Right ventricle myocardium inferior (tissue), 1 donor: ENCODE measurements around the gene PWWP2B. TPM values are rescaled to one million over a fixed set of nuclear protein-coding genes. Genes with fewer than 3 reads are reported as not detected.

ENCODE experiments used
- ATAC-seq: fragments of 200-7000 bp; cut with Tn5 transposase; one replicate; pipeline ENCODE4 v1.9.1; 2020; ENCODE audit warnings: mild to moderate bottlenecking, moderate library complexity
- DNase-seq: peaks from one replicate; pipeline ENCODE4 v3.0.0; 2021; ENCODE audit errors: missing footprints
- intact Hi-C: fragments of 100-400 bp; cut with DNase I; formaldehyde crosslinking; loops from one replicate; pipeline ENCODE4 v1.11.0; 2022
- total RNA-seq: library from RNA; stranded (reverse); fragmentation: NEBNext Ultra II Directional; extraction: Animal tissue kit (Norgen Biotek cat#: 25700); gene quantifications from one replicate; pipeline ENCODE4 v1.2.1, GENCODE V29; 2021
- donor health status: DM: no; HTN: yes; CAD: no; lungs with severe emphysema.

Gene PWWP2B
- total RNA-seq, 1 donor from 2014 or later: 22.3 TPM

DNA sequence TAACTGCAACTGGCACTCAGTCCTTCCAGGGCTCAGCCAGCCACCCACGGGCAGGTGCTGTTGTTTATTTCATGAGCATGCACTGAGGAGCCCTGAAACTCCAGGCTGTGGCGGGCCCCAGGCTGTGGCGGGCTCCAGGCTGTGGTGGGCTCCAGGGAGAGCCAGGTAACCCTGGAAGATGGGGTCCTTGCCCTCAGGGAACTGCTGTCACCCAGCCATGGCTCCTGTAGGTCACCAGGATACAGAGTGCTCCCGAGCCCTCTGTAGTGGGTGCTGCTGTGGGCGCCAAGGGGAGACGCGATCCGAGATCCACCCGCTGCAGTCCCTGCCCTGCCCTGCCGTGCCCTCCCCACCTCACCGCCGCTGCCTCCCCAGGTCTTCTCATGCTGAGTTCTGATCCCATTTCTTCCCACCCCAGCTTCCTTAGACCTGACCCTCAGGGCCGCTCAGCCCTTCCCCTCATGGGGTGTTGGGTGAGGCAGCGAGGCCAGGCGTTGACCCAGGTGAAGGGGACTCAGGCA lies 35.4 kb upstream of the PWWP2B start:
- intact Hi-C loops: no loop called here
- DNase-seq (no peak), ATAC-seq (no peak)

DNA sequence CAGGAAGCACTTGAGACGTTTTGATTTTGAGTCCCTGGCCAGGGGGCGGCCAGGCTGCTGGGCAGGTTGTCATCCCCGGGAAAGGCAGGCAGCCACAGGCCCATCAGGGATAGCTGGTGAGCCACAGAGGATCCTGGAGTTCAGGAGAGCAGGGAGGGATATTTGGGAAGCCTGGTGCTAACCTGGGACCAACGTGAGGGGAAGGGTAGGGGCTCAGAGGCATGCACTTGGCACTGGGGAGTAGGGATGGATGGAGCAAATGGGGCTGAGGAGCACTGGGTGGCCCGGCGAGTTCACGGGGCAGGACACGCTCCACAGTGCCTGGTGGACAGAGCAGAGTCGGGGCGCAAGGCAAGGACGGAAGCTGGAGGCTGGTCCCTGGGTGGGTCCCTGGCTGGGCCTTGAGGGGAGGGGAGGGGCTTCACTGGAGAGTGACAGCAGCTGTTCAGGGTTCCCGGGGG lies 34.8 kb upstream of the PWWP2B start:
- ATAC-seq: no peak
- peak; percentile 31 for DNase-seq

DNA sequence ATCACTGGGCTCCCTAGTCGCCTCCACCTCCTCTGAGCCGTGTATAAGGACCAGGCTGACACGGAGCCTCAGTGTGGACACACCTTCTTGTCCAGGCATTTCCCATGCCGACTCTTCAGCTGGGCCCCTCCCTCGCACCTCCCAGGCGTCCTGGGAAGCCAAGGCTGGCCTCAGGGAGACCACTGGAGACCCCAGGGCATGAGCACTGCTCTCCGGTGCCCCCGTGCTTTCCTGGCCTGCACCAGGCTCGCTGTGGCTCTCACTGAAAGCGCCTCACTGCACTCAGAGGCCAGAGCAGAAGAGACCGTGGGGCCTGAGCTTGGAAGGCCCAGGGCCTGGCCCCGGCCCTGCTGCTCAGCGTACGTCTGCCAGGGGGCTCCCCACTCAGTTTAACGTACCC lies 33.6 kb upstream of the PWWP2B start:
- ATAC-seq (no peak), DNase-seq (peak; percentile 43)
- intact Hi-C loops: no loop called here

More for the DNA sequence above, 34.8 kb upstream of the PWWP2B start:
- intact Hi-C loops: no loop called here

DNA sequence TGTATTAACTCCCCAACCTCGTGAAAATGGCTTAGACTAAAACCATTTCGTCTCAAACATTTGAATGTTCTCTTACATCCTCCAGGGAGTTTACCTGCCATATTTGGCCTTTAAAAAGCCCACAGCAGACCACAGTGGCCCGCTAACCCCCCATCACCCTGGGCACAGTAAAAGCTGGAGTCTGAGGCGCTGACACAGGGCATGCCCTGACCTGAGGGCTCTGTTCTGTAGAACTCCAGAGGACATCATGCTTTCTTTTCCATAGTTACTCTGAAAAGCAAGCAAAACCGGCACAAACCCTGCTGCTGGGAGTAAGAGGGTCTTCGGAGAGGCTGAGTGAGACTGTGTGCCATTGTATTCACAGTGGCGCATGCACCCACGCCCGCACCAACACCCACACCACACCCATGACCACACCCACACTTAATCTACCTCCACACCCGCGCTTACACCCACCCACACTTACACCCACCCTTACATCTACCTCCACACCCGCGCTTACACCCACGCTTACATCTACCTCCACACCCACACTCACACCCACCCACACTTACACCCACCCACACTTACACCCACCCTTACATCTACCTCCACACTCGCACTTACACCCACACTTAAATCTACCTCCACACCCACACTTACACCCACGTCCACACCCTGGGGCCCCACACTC lies 32.9 kb upstream of the PWWP2B start:
- intact Hi-C loops: no loop called here
- DNase-seq: peak; percentile 27
- peak; percentile 73 for ATAC-seq

DNA sequence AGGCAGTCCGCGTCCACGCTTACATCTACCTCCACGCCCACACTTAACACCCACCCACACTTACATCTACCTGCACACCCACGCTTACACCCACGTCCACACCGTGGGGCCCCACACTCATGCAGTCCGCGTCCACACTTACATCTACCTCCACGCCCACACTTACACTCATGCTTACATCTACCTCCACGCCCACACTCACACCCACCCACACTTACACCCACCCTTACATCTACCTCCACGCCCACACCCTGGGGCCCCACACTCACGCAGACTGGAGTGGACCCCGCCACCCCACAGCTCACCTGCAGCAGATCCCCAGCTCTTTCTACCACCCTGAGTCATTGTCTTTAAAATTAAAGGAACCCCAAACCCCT lies 32.4 kb upstream of the PWWP2B start:
- DNase-seq: peak; percentile 23
- ATAC-seq: no peak
- intact Hi-C loops: no loop called here

DNA sequence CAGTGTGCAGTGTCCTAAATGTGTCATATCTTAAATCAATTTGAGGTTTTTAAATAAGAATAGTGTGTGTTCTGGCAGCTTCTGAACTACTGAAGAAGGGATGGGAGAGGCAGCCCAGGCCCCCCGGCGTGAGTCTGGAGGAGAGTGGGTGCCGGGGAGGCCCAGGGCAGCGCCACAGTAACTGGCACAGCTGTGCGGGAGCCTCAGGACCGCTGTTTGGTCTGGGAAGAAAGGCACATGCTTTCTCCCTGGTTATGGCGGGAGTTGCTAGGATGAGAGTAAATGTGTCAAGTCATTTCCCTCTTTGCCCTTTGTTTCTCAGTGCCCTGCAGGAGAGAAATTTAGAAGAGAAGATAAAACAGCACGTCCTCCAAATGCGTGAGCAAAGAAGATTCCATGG lies 31.9 kb upstream of the PWWP2B start:
- intact Hi-C loops: no loop called here
- ATAC-seq (no peak), DNase-seq (peak; percentile 45)

DNA sequence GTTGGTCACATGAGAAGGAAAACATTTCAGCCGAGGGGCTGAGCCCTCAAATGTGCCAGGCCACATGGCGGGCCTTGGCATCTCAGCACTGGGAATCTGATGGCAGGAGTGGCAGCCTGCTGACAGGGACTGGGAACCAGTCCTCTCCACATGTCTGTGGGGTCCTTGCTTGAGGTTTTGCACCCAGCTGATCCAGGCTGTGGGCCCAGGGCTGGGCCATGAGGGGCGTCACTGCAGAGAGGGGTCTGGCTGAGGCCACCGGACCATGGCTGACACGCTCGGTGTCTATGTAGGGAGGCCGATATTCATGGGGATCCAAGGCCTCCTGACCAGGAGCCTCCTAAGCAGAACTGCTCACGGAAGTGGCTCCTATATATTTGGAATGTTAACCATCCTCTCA lies 31.0 kb upstream of the PWWP2B start:
- intact Hi-C loops: no loop called here
- no peak for ATAC-seq
- peak; percentile 20 for DNase-seq

DNA sequence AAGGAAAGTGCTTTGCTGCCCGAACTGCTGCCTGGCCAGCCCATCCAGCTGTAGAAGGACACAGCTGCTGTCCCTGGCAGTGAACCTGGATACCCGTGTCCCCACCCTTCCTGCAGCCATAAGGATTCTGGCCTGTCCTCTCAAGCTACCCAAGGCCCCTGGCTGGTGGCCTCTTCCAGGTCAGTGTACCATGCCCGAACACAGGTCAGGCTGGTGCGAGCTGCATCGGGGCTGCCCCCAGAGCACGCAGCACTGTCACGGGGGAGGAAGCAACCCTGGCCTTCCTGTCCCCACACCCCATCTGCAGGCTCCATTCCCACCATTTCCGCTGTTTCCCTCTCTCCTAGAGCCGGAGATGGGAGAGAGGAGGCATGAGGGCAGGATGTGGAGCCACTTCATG lies 30.5 kb upstream of the PWWP2B start:
- intact Hi-C loops: no loop called here
- ATAC-seq: no peak
- peak; percentile 13 for DNase-seq

DNA sequence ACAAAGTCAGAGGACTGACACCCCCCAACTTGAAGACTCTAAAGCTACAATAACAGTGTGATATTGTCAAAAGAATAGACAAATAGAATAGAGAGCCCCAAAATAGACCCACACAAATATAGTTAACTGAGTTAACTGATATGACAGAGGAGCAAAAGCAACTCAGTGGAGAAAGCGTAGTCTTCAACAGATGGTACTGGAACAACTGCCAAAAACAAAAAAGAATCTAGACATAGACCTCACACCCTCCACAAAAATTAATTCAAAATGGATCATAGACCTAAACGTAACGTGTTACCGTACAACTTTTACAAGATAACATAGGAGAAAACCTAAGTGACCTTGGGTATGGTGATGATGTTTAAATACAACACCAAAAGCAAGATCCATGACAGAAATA lies 28.6 kb upstream of the PWWP2B start:
- DNase-seq (no peak), ATAC-seq (no peak)
- intact Hi-C loops: no loop called here

DNA sequence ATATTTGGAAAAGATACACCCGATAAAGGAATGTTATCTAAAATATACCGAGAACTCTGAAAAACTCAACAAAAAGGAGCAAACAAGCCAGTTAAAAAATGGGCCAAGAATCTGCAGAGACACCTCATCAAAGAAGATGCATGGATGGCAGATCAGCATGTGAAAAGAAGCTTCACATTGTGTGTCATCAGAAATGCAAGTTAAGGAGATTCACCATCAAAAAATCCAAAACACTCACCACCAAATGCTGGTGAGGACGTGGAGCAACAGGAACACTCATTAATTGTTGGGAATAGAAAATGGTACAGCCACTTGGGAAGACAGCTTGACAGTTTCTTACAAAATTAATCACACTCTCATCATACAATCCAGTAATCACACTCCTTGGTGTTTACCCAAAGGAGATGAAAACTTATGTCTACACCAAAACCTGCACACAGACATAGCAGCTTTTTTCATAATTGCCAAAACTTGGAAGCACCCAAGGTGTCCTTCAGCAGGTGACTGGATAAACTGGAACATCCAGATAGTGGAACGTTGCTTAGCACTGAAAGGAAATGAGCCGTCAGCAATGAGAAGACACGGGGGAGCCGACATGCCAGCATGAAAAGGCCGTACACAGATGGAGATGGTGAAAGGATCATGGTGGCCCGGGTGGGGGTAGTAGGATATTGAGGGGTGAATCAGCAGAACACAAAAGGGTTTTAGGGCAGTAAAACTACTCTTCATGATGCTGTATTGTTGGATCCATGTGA lies 27.9 kb upstream of the PWWP2B start:
- DNase-seq (peak; percentile 45), ATAC-seq (no peak)
- intact Hi-C loops: no loop called here

DNA sequence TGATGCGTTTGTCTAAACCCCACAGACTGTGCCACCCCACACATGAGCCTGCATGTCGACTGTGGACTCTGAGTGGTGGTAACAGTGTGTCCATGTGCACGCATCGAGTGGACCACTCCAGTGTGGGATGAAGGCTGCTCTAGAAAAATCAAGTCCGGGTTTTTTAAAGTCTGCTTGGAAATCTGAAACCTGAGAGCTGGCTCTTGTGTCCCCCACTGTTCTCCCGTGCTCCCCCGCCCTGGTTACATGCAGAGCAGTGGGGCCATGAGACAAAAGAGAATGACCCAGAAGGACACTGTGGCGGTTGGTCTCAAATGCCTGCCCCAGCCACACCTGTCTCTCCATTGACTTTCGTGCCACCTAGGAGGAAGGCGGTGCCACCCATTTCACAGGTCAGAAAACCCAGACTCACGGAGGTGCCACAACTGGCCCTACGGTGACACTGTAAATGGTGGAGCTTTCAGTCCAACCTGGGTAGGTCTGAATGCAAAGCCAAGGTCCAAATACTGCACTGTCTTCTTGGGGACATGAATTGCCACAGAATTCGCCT lies 27.3 kb upstream of the PWWP2B start:
- intact Hi-C loops: no loop called here

DNA sequence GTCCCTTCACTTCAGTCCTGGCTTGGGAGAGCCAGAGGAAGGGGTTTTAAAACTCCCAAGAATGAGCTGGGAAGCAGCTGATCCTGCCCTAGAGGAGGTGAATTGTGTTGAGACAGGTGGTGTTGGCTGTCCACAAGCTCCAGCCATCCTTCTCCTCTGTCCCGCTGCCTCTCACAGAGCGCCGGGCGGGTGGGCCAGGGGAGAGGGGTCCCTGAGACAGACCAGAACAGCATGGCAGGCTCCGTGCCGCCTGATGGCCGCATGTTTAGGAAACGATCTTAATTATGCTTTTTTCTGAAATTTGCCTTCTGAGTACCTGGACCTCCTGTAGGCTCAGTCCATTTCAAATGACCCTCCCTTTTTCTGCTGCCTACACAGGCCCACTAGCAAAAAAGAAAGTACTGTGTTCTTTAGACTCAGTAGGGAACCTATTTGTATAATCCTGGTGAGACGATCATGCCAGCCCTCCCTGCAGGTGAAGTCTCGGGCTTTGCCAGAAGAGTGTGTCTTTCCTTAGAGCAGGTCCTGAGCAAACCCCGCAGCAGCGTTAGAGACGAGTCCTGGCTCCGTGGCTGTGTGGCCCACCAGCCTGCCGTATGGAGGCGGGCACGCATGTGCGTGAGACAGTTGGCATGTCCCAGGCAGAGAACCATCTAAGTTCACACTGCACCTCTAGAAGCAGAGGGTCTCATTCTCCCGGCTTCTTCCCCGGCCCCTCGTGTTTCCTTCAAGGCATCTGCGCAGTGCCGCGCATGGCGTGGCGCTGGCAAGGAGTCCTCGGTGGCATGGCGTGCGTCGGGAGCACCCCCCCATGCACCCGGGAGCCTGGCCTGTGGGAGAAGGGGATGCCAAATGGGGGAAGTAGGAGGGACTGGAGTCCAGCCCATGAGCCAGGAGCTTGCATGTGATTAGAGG lies 26.3 kb upstream of the PWWP2B start:
- no peak for ATAC-seq
- intact Hi-C loops: no loop called here

More for the DNA sequence above, 27.3 kb upstream of the PWWP2B start:
- DNase-seq (peak; percentile 48), ATAC-seq (no peak)

DNA sequence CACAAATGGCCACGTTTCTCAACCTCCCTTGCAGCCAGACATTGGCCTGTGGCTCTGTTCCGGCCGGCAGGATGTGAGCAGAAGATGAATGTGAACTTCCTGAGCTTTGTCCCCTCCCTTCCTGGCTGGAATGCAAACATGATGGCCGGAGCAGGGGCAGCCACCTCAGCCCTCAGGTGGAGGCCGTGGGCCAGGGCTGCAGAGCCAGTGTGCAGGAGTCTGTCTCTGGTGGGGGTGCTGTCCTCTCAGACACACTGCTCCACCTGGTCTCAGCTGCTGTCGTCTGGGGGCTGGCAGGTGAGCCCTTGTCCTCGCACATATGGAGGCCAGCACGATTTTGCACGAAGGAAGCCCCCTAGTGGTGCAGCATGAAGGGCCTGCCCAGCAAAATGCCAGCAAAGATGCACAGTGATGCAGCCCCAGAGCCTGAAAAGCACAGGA lies 25.3 kb upstream of the PWWP2B start:
- intact Hi-C loops: no loop called here
- no peak for ATAC-seq
- peak; percentile 58 for DNase-seq

More for the DNA sequence above, 26.3 kb upstream of the PWWP2B start:
- peak; percentile 47 for DNase-seq

DNA sequence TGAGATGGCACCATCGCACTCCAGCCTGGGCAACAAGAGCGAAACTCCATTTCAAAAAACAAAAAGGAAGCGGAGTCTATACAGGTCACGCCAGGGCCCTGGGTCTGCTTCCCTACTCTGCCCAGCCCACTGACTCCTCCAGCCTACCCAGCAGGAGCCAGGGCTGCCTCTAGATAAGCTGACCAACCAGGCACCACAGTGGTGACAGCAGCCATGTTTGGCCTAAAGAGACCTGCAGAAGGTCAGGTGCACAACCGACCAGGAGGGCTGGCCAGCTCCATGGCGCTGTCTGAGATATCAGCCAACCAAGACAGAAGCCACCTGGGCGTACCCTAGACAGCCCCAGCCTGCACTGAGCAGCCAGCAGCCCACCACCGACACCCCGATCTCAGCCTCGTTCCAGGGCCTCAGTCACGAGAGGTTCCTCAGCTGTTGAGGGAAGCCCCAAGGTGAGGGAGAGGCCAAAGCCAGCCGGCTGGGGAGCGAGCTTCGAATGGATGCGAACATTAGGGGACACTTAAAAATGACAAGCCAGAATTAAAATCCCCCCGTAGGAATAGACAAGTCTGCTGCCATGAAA lies 24.4 kb upstream of the PWWP2B start:
- ATAC-seq (no peak), DNase-seq (peak; percentile 25)
- intact Hi-C loops: no loop called here

DNA sequence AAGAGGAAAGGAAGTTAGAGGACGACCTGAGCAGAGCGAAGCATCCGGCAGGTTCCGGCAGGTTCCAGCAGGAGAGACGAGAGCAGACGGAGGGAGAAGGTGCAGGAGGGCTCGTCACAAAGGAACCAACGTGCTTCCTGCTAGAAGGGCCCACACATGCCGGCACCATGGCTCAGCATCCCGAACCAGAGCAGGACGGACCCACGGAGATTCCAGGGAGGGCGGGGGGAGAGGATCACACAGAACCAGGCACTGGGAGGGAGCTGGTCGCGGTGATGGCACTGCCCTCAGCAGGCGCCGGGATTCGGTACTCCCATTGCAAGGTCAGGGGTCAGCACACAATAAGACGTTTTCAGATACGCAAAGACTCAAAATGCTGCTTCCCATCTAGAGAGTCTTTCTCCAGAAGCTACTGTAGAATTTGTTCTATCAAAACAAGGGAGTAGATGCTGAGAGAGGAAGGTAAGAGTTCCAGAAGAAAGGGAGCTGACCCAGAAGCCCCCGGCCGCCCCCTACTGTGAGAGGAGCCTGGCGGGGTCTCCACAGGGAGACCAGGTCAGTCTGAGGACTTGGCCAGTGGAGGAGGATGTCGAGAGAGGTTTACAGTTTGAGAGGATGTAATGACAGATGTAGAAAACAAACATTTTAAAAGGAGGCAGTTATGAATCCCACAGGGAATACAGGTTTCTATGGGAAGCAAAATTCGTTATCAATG lies 23.6 kb upstream of the PWWP2B start:
- DNase-seq (peak; percentile 64), ATAC-seq (no peak)
- intact Hi-C loops: no loop called here

DNA sequence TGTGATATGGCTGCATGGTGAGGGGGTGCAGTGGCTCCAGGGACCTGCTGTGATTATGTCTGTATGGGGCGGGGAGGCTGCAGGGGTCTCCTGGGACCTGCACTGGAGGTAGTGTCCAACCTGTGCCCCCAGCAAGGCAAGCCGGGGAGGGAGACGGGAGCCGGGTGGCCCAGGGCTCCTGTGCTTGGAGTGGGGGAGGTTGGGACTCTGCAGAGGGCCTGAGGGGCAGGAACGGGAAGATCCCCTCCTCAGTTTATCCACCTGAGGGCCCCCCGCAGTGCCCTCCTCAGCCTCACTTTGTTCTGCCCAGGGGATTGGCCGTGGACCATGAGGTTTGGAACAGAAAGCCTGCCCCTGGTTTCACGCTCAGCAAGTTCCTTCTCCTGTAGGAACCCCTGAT lies 22.8 kb upstream of the PWWP2B start:
- ATAC-seq (no peak), DNase-seq (peak; percentile 55)
- intact Hi-C loops: no loop called here

DNA sequence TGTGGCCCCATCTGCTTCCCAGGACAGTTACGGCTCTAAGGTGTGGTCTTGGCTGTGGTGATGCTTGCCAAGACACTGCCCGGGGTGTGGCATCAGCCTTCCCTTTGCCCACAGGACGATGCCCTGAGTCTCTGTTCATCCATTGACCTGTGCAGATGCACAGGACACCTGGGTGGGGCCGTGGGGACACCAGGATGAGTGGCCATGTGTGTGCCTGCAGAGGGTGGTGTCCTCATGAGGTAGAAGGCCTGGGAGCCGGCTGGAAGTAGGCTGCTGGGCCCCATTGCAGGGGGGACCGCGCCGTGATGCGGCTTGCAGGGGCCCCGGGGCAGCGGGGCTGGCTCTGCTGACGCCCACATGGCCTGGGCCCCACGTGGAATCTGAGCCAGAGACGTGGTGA lies 22.4 kb upstream of the PWWP2B start:
- ATAC-seq (no peak), DNase-seq (peak; percentile 25)
- intact Hi-C loops: no loop called here
